PC-3 (cell line): ENCODE data around the gene LRRC58. TPM values are rescaled to one million over a fixed set of nuclear protein-coding genes. Genes with fewer than 3 reads are reported as not detected.

Experiments
- ATAC-seq: fragments of 200-7000 bp; cut with Tn5 transposase; 2 replicates; pipeline ENCODE4 v1.9.1; 2020; ENCODE audit warnings: mild to moderate bottlenecking, moderate library complexity
- BruUV-seq: library from RNA; stranded (reverse); fragments of 400-500 nt; replicated peaks from 2 replicates; lab custom pipeline; 2021; lab: Mats Ljungman, UMichigan
- CTCF ChIA-PET: fragments of 300-600 bp; sonication (Branson Sonifier 250); formaldehyde crosslinking; loops from one replicate; lab custom pipeline; 2022; ENCODE audit warnings: antibody characterized with exemption; lab: Charles Lee
- POLR2A ChIA-PET: fragments of 300-600 bp; sonication (Branson Sonifier 250); formaldehyde crosslinking; loops from one replicate; lab custom pipeline; 2022; ENCODE audit warnings: antibody characterized with exemption; ENCODE audit not compliant: unreplicated experiment; lab: Charles Lee
- DNase-seq: peaks from one replicate; pipeline ENCODE4 v3.0.0-alpha.2; 2015
- H2AFZ ChIP-seq: fragments of 300-600 bp; sonication (generic); 2 replicates; pipeline ENCODE4 v1.6.0; 2016; ENCODE audit warnings: antibody characterized with exemption, low read length
- H3F3A ChIP-seq: fragments of 300-600 bp; sonication (generic); one replicate; pipeline ENCODE4 v1.6.0; 2017; ENCODE audit warnings: antibody characterized with exemption, low read length, control low read depth, mild to moderate bottlenecking; ENCODE audit not compliant: unreplicated experiment
- H3K27ac ChIP-seq: fragments of 300-600 bp; sonication (generic); 2 replicates; pipeline ENCODE4 v1.5.1; 2016; ENCODE audit warnings: mild to moderate bottlenecking, low read length
- H3K27me3 ChIP-seq: fragments of 300-600 bp; sonication (generic); 2 replicates; pipeline ENCODE4 v1.6.1; 2016; ENCODE audit warnings: low read length, mixed read lengths
- H3K36me3 ChIP-seq: fragments of 300-600 bp; sonication (generic); 2 replicates; pipeline ENCODE4 v1.6.1; 2016; ENCODE audit warnings: low read depth, mixed run types, low read length, mixed read lengths
- H3K4me1 ChIP-seq: fragments of 300-600 bp; sonication (generic); 2 replicates; pipeline ENCODE4 v1.5.1; 2016; ENCODE audit warnings: low read length; ENCODE audit not compliant: insufficient read depth
- H3K4me2 ChIP-seq: fragments of 300-600 bp; sonication (generic); 2 replicates; pipeline ENCODE4 v1.6.0; 2016; ENCODE audit warnings: low read length
- H3K4me3 ChIP-seq: fragments of 300-600 bp; sonication (generic); 2 replicates; pipeline ENCODE4 v1.5.1; 2016; ENCODE audit warnings: mild to moderate bottlenecking, low read length, mixed read lengths
- H3K79me2 ChIP-seq: fragments of 300-600 bp; sonication (generic); 2 replicates; pipeline ENCODE4 v1.6.1; 2017; ENCODE audit warnings: low read length, mixed read lengths
- H3K9ac ChIP-seq: fragments of 300-600 bp; sonication (generic); 2 replicates; pipeline ENCODE4 v1.6.0; 2016; ENCODE audit warnings: mild to moderate bottlenecking, low read length
- H3K9me2 ChIP-seq: fragments of 300-600 bp; sonication (generic); replicated peaks from 2 replicates; pipeline ENCODE4 v1.6.1; 2016; ENCODE audit warnings: mixed run types, low read length, mixed read lengths
- H3K9me3 ChIP-seq: fragments of 300-600 bp; sonication (generic); 2 replicates; pipeline ENCODE4 v1.6.1; 2016; ENCODE audit warnings: low read length, mixed read lengths
- H4K20me1 ChIP-seq: fragments of 300-600 bp; sonication (generic); 2 replicates; pipeline ENCODE4 v1.6.1; 2016; ENCODE audit warnings: low read length, mixed read lengths
- EZH2 ChIP-seq: fragments of 300-600 bp; sonication (generic); IDR thresholded peaks from one replicate; pipeline ENCODE4 v1.6.1; 2017; ENCODE audit warnings: antibody characterized with exemption, mild to moderate bottlenecking, low read length; ENCODE audit not compliant: unreplicated experiment
- EZH2phosphoT487 ChIP-seq: fragments of 300-600 bp; sonication (generic); IDR thresholded peaks from 2 replicates; pipeline ENCODE4 v1.6.1; 2018; ENCODE audit warnings: mild to moderate bottlenecking, antibody characterized with exemption, low read length, borderline replicate concordance
- intact Hi-C: fragments of 100-400 bp; cut with micrococcal nuclease; formaldehyde crosslinking; loops from 2 replicates; pipeline ENCODE4 v1.9.0; 2023
- total RNA-seq: library from RNA; depleted of rRNA; stranded (reverse); fragments of >200 nt; gene quantifications from 2 replicates; pipeline ENCODE4 v1.2.3, GENCODE V29; 2014
- TF ChIP-seq, protein P1 (sequence below): fragments of 300-600 bp; sonication (generic); conservative IDR thresholded peaks from 2 replicates; pipeline ENCODE4 v1.5.1; 2017; ENCODE audit warnings: antibody characterized with exemption, low read depth, mild to moderate bottlenecking, low read length

LRRC58 gene
- total RNA-seq, 1 experiment from 2014 or later = 33.7 TPM

GRCh38 chr3:120394347-120394746 is 45.2 kb upstream of the LRRC58 start:
- no peak overlapping the region for H3K4me3 ChIP-seq
- POLR2A ChIA-PET = no interaction called here
- CTCF ChIA-PET = no interaction called here
- H3K4me1 ChIP-seq = no peaks in the 10 kb centered on the region
- no peaks in the 10 kb centered on the region for H3K79me2 ChIP-seq
- no peak overlapping the region for H3K9ac ChIP-seq
- no peaks in the 10 kb centered on the region for H3F3A ChIP-seq
- H2AFZ ChIP-seq = no peak overlapping the region
- peaks cover 52% of the 10 kb centered on the region for H3K36me3 ChIP-seq
- H4K20me1 ChIP-seq = no peaks in the 10 kb centered on the region
- BruUV-seq = no TSS peak
- intact Hi-C loops = no loop called here
- H3K27ac ChIP-seq = no peak overlapping the region
- H3K9me2 ChIP-seq = no peaks in the 10 kb centered on the region
- no peaks in the 10 kb centered on the region for H3K9me3 ChIP-seq
- no peak overlapping the region for H3K4me2 ChIP-seq
- no peaks in the 10 kb centered on the region for H3K27me3 ChIP-seq
- ATAC-seq = no peak
- TF ChIP-seq EZH2phosphoT487 (no peak), EZH2 (no peak)
- TF ChIP-seq, protein P1, sequence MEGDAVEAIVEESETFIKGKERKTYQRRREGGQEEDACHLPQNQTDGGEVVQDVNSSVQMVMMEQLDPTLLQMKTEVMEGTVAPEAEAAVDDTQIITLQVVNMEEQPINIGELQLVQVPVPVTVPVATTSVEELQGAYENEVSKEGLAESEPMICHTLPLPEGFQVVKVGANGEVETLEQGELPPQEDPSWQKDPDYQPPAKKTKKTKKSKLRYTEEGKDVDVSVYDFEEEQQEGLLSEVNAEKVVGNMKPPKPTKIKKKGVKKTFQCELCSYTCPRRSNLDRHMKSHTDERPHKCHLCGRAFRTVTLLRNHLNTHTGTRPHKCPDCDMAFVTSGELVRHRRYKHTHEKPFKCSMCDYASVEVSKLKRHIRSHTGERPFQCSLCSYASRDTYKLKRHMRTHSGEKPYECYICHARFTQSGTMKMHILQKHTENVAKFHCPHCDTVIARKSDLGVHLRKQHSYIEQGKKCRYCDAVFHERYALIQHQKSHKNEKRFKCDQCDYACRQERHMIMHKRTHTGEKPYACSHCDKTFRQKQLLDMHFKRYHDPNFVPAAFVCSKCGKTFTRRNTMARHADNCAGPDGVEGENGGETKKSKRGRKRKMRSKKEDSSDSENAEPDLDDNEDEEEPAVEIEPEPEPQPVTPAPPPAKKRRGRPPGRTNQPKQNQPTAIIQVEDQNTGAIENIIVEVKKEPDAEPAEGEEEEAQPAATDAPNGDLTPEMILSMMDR = no peak
- no peak for DNase-seq

GRCh38 chr3:120393761-120394160 is 44.6 kb upstream of the LRRC58 start:
- intact Hi-C loops = no loop called here
- no peak overlapping the region for H3K4me2 ChIP-seq
- no peaks in the 10 kb centered on the region for H3F3A ChIP-seq
- peaks cover 46% of the 10 kb centered on the region for H3K36me3 ChIP-seq
- H3K79me2 ChIP-seq = no peaks in the 10 kb centered on the region
- DNase-seq (peak; percentile 18), ATAC-seq (no peak)
- ChIA-PET POLR2A (no interaction called here), CTCF (no interaction called here)
- H3K9me2 ChIP-seq = no peaks in the 10 kb centered on the region
- H3K27ac ChIP-seq = no peak overlapping the region
- no TSS peak for BruUV-seq
- H3K4me1 ChIP-seq = no peaks in the 10 kb centered on the region
- H3K27me3 ChIP-seq = no peaks in the 10 kb centered on the region
- TF ChIP-seq EZH2 (no peak), EZH2phosphoT487 (no peak)
- TF ChIP-seq, protein P1 = no peak
- H3K9ac ChIP-seq = no peak overlapping the region
- H4K20me1 ChIP-seq = no peaks in the 10 kb centered on the region
- H3K4me3 ChIP-seq = no peak overlapping the region
- H3K9me3 ChIP-seq = no peaks in the 10 kb centered on the region
- no peak overlapping the region for H2AFZ ChIP-seq

DNA sequence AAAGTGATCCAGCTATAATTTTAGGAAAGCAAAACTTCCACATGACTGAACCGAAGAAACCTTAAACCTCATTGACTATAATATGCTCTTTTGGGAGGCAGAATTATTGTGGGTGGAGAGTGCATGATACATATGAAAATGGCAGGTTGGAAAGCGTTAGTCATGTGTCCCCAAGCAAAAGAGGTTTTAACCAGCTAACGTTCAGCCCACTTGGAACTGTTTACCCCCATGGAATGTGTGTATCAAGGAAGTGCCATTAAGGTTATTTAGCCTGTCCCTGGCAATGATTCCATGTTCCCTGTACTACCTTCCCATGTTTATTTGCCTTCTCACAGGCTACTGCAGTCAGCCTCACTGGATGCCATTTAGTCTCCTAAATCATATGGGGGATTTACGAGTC is 44.1 kb upstream of the LRRC58 start:
- Histone ChIP-seq H3K9me2 (no peaks in the 10 kb centered on the region), H3K4me2 (no peak overlapping the region), H3K9me3 (no peaks in the 10 kb centered on the region), H2AFZ (no peak overlapping the region), H3K27me3 (no peaks in the 10 kb centered on the region), H3K4me3 (no peak overlapping the region), H3K27ac (no peak overlapping the region), H3K79me2 (no peaks in the 10 kb centered on the region), H3K36me3 (peaks cover 41% of the 10 kb centered on the region), H3K4me1 (no peaks in the 10 kb centered on the region), H3K9ac (no peak overlapping the region), H4K20me1 (no peaks in the 10 kb centered on the region), H3F3A (no peaks in the 10 kb centered on the region)
- POLR2A ChIA-PET = no interaction called here
- TF ChIP-seq, protein P1 = no peak
- no peak for TF ChIP-seq EZH2phosphoT487
- TF ChIP-seq EZH2 = no peak
- intact Hi-C loops = no loop called here
- CTCF ChIA-PET = no interaction called here
- no TSS peak for BruUV-seq
- no peak for DNase-seq
- peak; percentile 14; the same call in 1 of the 2 replicates for ATAC-seq
